HG02642 (cell line): ENCODE data around the gene SLC16A13.

ENCODE experiments used
- ATAC-seq: cut with Tn5 transposase; IDR thresholded peaks from one replicate; pipeline ENCODE4 v1.9.1; 2021; ENCODE audit warnings: mild to moderate bottlenecking; ENCODE audit not compliant: unreplicated experiment, poor library complexity

Gene SLC16A13

GRCh38 chr17:7011942-7012254 is 23.9 kb upstream of the SLC16A13 start:
- ATAC-seq: no peak

GRCh38 chr17:7014261-7014994 is 21.4 kb upstream of the SLC16A13 start:
- peak; percentile 81 for ATAC-seq

DNA sequence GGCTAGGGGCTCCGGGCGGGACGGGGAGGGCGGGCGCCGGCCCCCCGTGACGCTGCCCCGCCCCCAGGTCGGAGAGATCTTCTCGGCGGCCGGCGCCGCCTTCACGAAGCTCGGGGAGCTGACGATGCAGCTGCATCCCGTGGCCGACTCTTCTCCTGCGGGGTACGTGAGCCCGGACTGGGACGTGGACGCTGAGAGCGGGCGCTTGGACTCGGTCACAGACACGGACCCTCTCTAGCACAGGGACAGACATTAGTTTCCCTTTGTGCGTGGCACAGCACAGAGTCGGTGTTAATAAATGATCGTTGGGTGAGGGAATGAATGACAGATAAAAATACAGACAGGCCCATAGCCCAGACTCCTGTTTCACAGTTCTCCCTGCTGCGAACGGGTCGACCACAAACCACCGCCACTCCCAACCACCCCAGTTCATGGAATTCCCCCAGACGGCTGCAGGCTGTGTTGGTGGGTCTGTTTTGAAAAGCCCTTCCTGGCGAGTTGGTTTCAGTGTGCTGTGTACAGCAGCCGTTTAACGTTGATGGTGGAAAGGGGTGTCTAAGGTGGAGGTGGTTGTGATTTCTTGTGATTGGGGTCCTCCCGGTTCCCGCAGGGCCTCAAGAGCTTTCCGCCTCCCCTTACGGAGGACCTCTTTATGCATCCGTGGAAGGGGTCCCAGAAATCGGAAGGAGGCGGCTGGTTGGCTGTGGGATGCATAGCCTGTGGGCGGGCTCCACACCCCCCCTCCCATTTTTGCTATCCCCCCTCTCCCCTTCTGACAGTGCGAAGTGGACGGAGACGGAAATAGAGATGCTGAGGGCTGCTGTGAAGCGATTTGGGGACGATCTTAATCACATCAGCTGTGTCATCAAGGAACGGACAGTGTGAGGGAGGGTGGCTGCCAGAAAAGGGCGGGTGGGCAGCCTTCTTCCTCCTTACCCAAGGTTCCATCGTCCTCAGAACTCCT is 20.5 kb upstream of the SLC16A13 start:
- peak; percentile 23 for ATAC-seq

GRCh38 chr17:7016418-7016817 is 19.4 kb upstream of the SLC16A13 start:
- no peak for ATAC-seq

GRCh38 chr17:7016886-7017826 is 18.7 kb upstream of the SLC16A13 start:
- no peak for ATAC-seq

DNA sequence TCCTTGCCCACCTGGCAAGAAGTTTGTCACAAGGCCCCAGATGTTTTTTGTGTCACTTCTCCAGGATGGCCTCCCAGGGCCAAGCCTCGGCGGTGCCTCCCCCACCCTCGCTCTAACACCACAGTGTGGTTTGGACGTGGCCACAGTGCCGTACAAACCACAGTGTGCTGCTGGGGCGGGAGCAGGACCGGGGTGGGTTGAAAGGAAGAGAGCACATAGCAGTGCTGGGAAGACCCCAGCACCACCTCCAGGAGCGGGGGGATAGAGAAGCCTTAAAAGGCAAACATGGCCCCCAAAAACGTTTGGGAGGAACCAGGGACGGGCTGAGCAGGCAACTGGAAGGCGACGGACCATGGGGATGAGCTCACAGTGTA is 18.0 kb upstream of the SLC16A13 start:
- no peak for ATAC-seq

DNA sequence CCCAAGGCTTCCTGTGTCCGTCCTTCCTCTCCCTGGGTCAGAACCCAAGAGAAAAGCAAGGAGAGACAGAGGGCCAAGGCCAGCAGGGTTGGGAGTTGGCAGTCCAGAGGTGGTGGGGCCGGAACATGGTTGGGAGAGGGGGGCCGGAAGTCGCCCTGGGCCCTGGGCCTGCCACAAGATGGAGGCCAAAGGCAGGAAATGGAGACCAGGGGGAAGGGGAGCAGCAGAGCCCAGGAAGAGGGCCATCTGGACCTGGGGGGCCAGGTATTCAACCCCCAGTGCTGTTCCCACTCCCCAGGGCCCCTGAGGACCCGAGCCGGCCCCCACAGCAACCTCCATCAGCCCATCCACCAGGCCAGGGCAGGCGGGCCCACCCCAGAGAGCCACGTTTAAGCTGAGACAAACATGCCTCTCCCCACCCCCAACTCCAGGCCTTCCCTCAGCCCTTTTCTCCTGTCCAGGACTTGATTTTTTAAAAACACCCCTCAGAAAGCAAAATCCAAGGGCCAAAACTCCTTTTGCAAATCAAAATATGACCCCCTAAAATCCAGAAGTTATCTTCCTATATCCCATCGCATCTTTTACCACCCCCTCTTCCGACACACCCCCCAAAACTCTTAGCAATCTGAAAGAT is 17.4 kb upstream of the SLC16A13 start:
- no peak for ATAC-seq

DNA sequence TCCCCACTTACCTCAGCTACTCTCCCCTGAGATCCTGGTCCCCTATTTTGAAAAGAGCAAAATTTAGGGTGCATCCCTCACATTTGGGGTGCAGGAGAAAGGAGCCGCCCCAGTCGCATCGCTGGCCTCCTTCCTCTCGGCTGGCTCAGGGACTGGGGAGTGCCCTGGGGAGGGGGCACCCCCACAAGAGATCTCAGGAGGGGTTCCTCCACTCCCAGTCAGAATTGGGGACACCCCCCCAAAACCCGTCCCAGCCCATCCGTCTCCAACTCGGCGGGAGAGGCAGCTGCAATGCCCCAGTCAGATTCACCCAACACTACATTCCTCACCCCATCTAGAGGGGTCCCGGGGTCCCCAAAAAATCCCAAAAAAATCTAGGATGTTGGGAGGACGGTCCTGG is 16.4 kb upstream of the SLC16A13 start:
- no peak for ATAC-seq

DNA sequence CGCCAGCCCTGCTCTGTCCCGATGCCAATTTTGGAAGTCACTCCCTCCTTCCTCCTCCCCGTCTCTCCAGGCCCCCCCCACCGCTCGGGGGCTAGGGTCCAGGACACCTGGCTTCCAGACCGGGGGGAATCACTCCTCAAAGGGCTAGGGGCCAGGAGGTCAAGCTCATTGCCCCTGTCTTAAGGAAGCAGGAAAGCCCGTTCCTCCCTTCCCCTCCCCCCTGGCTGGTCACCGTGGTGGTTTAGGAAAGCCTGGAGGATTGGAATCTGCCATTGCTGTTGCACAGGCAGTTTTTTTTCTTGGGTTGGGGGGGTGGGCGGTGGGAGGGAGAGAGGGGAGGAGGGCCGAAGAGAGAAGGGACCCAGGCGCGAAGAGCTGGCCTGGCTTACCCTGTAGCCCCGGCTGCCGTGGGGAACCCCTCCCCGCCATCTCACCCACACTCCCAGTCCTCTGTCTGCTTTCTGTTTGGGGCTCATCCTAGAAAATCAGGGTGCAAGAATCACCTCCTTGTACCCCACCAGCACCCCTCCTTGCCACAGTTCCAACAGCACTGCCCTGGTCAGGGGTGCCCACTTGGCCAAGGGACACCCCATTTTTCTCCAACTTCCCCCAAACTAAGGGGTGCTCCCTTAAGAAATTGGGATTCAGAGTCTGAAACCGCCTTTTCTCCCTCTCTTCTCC is 15.8 kb upstream of the SLC16A13 start:
- no peak for ATAC-seq

DNA sequence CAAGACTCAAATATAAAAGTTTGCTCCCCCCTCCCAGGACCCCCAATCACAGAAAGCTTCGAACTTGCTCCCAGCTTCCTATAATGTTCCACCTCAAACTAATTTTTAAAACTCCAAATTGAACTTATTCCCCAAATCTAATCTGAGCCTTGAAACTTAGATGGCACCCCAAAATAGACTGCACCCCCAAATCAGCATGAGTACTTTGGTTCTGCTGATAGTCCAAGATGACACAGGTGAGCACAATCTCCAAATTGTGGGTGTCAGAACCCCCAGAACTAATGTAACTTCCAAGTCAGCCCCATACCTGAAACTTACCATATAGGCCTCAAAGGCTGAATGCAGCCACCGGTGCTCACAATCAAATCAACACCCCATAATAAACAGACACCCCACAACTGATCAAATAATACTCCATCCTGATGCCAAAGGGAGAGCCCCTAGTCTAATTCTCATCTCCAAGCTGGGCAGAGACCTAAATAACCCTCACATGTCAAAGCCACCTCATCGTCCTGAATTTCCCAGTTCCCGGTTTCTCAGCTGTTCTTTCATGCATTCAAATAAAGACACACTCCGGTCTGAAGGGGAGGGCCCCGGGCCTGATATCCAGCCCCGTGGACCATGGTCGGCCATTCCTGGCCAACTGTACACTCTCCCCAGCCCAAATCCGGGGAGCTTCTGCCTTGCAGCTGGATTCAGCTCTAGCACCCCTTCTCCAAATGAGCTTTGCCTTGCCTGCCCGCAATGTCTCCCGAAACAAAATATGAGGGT is 14.7 kb upstream of the SLC16A13 start:
- ATAC-seq: no peak

- ATAC-seq: peak; percentile 78
These were observed 13.6 kb upstream of the SLC16A13 start for GRCh38 chr17:7021993-7022778.

DNA sequence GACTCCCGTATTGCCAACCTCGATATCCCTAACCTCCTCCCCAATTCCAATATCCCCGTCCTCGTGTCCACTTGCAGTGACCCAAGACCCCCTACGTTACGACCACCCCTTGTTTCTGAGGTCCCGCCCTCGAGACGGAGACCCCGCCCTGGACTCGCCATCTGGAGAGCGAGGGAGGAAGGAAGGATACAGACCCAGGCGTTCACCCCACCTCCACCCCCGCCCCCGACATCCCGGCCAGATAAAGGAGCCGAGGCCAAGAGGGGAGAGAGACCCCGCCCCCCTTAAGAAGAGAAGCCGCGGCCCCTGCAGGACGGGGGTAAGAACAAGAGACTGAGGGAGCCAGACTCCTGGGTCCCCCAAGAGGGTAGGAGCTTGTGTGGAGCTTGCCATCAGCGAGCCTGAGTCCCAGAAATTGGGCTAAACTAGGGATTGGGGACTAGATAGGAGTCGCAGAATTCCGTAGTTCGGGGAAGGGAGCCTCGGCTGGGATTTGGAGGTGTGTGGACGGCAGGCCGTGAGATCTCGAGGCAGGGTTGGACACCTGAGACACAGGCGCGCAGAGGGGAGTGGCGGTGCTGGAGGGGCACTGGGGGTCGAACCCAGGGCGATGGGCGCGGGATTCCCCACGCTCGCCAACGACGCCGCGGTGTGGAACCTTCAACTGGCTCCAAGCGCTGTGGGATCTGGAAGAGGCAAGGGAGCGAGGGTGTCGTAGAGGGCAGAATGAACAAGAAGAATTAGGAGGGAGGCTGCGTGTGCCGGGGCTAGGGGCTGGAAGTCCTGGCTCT is 12.8 kb upstream of the SLC16A13 start, which contains the start of gene BCL6B:
TSS of gene BCL6B (plus strand) at position 270 of the 791 bp plus-strand sequence. CDS start 622 bp downstream, outside the sequence.
- ATAC-seq: no peak

GRCh38 chr17:7023576-7024401 is 12.0 kb upstream of the SLC16A13 start:
- no peak for ATAC-seq

DNA sequence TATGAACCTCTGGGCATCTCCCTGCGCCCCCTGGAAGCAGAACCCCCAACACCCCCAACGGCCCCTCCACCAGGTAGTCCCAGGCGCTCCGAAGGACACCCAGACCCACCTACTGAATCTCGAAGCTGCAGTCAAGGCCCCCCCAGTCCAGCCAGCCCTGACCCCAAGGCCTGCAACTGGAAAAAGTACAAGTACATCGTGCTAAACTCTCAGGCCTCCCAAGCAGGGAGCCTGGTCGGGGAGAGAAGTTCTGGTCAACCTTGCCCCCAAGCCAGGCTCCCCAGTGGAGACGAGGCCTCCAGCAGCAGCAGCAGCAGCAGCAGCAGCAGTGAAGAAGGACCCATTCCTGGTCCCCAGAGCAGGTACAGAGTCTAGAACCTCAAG is 11.4 kb upstream of the SLC16A13 start:
- ATAC-seq: no peak

DNA sequence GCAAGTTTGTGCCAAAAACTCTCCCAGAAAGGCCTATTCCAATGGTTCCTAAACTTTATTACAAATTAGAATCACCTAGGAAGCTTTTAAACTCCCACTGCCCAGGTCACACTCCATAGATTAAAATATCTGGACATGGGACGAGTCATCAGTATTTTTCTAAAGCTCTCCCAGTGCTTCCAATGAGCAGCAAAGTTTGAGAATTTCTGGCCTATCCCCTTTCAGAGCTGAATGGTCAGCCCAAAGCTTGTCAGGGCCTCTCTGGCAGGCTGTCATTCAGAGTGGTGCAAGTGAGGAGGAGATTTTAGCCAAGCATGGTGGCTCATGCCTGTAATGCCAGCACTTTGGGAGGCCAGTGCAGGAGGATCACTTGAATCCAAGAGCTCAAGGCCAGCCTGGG is 10.6 kb upstream of the SLC16A13 start:
- no peak for ATAC-seq

DNA sequence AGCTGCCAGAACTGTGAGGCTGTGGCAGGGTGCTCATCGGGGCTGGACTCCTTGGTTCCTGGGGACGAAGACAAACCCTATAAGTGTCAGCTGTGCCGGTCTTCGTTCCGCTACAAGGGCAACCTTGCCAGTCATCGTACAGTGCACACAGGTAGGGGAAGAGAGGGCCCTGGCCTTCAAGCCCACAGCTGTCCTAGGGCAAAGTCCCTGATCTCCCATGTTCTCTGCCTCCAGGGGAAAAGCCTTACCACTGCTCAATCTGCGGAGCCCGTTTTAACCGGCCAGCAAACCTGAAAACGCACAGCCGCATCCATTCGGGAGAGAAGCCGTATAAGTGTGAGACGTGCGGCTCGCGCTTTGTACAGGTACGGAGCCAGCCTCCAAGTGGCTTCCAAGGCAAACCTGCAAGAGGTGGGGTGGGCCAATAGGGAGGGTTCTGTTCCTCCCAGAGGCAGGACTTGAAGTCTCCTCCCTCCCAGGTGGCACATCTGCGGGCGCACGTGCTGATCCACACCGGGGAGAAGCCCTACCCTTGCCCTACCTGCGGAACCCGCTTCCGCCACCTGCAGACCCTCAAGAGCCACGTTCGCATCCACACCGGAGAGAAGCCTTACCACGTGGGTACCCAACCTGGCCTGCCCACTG is 9.2 kb upstream of the SLC16A13 start:
- no peak for ATAC-seq
